ENCODE measurements around the gene LIMS1. TPM values are rescaled to one million over a fixed set of nuclear protein-coding genes. Genes with fewer than 3 reads are reported as not detected.

Gene LIMS1
- total and polyA plus RNA-seq, 9 donors = 32.6 to 56.4 (median 42.9) TPM

DNA sequence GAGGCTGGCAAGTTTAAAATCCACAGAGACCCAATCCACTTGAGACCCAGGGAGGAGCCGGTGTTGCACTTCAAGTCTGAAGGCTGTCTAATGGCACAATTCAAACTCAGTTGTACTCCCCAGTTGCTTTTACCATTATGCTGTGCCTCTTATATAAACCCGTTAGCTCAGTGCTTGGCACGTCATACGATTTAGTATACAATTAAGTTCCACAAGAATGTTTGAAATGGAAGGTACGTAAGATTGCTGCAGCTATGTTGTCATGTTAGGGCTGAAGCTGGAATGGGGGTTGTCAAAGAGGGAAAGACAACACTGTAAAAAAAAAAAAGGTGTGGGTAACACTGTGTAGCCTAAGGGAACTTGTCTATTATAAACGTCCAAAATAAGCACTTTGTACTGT, 30.2 kb downstream of the LIMS1 start:
- H3K9me3 ChIP-seq (replicated peaks; ENCODE audit: control insufficient read depth, low read depth, low read length) = peaks cover 6% of the 10 kb centered on the region
- 78% methylated on average over 3 of the region's 6 CpGs for WGBS (ENCODE audit: insufficient coverage)
- H3K27me3 ChIP-seq (ENCODE audit: control insufficient read depth, insufficient read depth, low read length) = no peaks in the 10 kb centered on the region
- no peaks in the 10 kb centered on the region for H3K36me3 ChIP-seq (ENCODE audit: control insufficient read depth, insufficient read depth, low read length)
- no peak for DNase-seq
- H3K4me3 ChIP-seq (ENCODE audit: low read length) = no peak overlapping the region
- H3K27ac ChIP-seq (ENCODE audit: low read length) = no peak overlapping the region
- H3K4me1 ChIP-seq (ENCODE audit: control insufficient read depth, insufficient read depth, low read length) = peaks cover 7% of the 10 kb centered on the region

DNA sequence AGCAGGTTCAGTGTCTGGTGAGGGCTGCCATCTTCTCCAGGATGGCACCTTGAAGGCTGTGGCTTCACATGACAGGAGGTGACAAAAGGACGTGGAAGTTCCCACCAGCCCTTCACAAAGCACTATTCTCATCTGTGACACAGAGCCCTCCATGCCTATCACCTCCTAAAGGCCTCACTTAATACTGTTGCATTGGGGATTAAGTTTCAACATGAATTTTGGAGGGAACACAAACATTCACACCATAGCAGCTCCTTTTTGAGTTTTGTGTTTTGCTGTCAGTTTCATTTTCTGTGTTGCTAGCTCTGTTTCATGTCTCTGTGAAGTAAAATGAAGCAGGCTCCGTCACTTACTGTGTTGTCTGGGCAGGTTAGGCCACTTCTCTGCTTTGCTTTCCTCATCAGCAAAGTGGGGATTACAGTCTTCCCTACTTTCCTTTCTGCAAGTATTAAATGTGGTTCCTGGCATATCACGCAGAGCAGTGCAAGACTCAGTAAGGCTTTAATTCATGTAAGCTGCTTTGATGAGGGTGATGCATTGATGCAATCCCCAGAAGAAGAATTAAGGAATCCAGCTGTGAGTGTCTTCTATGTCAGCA, 31.6 kb downstream of the LIMS1 start:
- peak overlapping the region; percentile 7 for H3K27ac ChIP-seq (ENCODE audit: low read length)

DNA sequence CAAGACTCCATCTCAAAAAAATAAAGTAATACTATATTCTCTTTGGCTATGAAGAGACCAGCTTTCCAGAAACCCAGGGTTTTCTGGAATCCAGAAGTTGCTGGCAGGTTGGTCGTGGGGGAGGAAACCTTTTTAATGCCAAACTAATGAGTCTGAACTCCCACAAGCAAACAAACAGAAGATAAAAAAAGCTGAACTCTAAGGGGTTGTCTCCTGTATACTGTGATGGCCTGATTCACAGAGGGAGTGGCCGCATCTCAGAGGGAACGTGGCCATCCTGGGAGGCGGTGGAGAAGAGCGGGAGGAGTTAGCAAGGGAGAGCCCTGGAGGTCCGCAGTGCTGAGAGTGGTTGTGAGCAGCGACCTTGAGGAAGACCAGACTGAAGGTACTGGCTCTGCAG, 36.1 kb downstream of the LIMS1 start:
- no peak overlapping the region for H3K27ac ChIP-seq (ENCODE audit: low read length)
- no peak for DNase-seq
- no peaks in the 10 kb centered on the region for H3K9me3 ChIP-seq (replicated peaks; ENCODE audit: control insufficient read depth, low read depth, low read length)
- WGBS (ENCODE audit: insufficient coverage) = 92% methylated on average over 4 of the region's 7 CpGs
- H3K36me3 ChIP-seq (ENCODE audit: control insufficient read depth, insufficient read depth, low read length) = no peaks in the 10 kb centered on the region
- no peak overlapping the region for H3K4me3 ChIP-seq (ENCODE audit: low read length)
- H3K27me3 ChIP-seq (ENCODE audit: control insufficient read depth, insufficient read depth, low read length) = no peaks in the 10 kb centered on the region
- H3K4me1 ChIP-seq (ENCODE audit: control insufficient read depth, insufficient read depth, low read length) = peaks cover 19% of the 10 kb centered on the region

More for the DNA sequence above, 31.6 kb downstream of the LIMS1 start:
- no CpG with 5 or more reads among the region's 3 CpGs for WGBS (ENCODE audit: insufficient coverage)
- Histone ChIP-seq H3K36me3 (ENCODE audit: control insufficient read depth, insufficient read depth, low read length) (no peaks in the 10 kb centered on the region), H3K4me1 (ENCODE audit: control insufficient read depth, insufficient read depth, low read length) (peaks cover 6% of the 10 kb centered on the region), H3K9me3 (replicated peaks; ENCODE audit: control insufficient read depth, low read depth, low read length) (peaks cover 6% of the 10 kb centered on the region), H3K27me3 (ENCODE audit: control insufficient read depth, insufficient read depth, low read length) (no peaks in the 10 kb centered on the region), H3K4me3 (ENCODE audit: low read length) (no peak overlapping the region)
- no peak for DNase-seq

DNA sequence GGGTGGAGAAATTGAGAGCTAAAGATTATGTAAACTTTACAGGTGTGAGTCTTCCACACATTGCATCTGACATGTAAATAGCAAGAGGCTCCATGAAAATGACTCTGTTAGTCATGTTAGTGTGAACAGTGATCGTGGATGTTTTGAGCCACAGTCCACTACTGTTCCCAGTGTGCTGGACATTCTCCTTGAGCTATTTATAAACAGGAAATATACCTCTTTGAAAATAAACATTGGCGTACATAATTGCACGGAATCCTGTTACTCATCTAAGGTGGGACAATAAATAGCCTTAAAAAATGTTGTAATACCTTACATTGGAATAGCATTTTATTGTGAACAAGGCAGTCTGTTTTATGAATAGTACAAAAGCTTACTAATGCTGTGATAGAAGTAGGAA, 37.0 kb downstream of the LIMS1 start:
- no peaks in the 10 kb centered on the region for H3K9me3 ChIP-seq (replicated peaks; ENCODE audit: control insufficient read depth, low read depth, low read length)
- H3K27me3 ChIP-seq (ENCODE audit: control insufficient read depth, insufficient read depth, low read length) = no peaks in the 10 kb centered on the region
- no peak for DNase-seq
- H3K36me3 ChIP-seq (ENCODE audit: control insufficient read depth, insufficient read depth, low read length) = no peaks in the 10 kb centered on the region
- no CpG with 5 or more reads among the region's 3 CpGs for WGBS (ENCODE audit: insufficient coverage)
- H3K4me3 ChIP-seq (ENCODE audit: low read length) = no peak overlapping the region
- no peak overlapping the region for H3K27ac ChIP-seq (ENCODE audit: low read length)
- H3K4me1 ChIP-seq (ENCODE audit: control insufficient read depth, insufficient read depth, low read length) = peaks cover 20% of the 10 kb centered on the region

- H3K27ac ChIP-seq (ENCODE audit: low read length) = no peak overlapping the region
- no peak overlapping the region for H3K4me3 ChIP-seq (ENCODE audit: low read length)
- no peaks in the 10 kb centered on the region for H3K9me3 ChIP-seq (replicated peaks; ENCODE audit: control insufficient read depth, low read depth, low read length)
- H3K4me1 ChIP-seq (ENCODE audit: control insufficient read depth, insufficient read depth, low read length) = peaks cover 21% of the 10 kb centered on the region
- no CpG with 5 or more reads among the region's 3 CpGs for WGBS (ENCODE audit: insufficient coverage)
- H3K27me3 ChIP-seq (ENCODE audit: control insufficient read depth, insufficient read depth, low read length) = no peaks in the 10 kb centered on the region
- peak; percentile 70 for DNase-seq
- H3K36me3 ChIP-seq (ENCODE audit: control insufficient read depth, insufficient read depth, low read length) = no peaks in the 10 kb centered on the region
Measured at GRCh38 chr2:108573061-108573460, 38.8 kb downstream of the LIMS1 start.

GRCh38 chr2:108574332-108574731, 40.1 kb downstream of the LIMS1 start:
- WGBS (ENCODE audit: insufficient coverage) = no CpG with 5 or more reads among the region's 2 CpGs
- H3K27me3 ChIP-seq (ENCODE audit: control insufficient read depth, insufficient read depth, low read length) = no peaks in the 10 kb centered on the region
- no peak for DNase-seq
- peaks cover 21% of the 10 kb centered on the region for H3K4me1 ChIP-seq (ENCODE audit: control insufficient read depth, insufficient read depth, low read length)
- H3K36me3 ChIP-seq (ENCODE audit: control insufficient read depth, insufficient read depth, low read length) = no peaks in the 10 kb centered on the region
- no peak overlapping the region for H3K27ac ChIP-seq (ENCODE audit: low read length)
- no peaks in the 10 kb centered on the region for H3K9me3 ChIP-seq (replicated peaks; ENCODE audit: control insufficient read depth, low read depth, low read length)
- H3K4me3 ChIP-seq (ENCODE audit: low read length) = no peak overlapping the region

GRCh38 chr2:108575132-108575966, 41.1 kb downstream of the LIMS1 start:
- peaks cover 30% of the 10 kb centered on the region for H3K4me1 ChIP-seq (ENCODE audit: control insufficient read depth, insufficient read depth, low read length)

GRCh38 chr2:108577099-108577498, 42.8 kb downstream of the LIMS1 start:
- Histone ChIP-seq H3K27ac (ENCODE audit: low read length) (peak overlapping the region; percentile 23), H3K9me3 (replicated peaks; ENCODE audit: control insufficient read depth, low read depth, low read length) (no peaks in the 10 kb centered on the region), H3K27me3 (ENCODE audit: control insufficient read depth, insufficient read depth, low read length) (no peaks in the 10 kb centered on the region), H3K4me1 (ENCODE audit: control insufficient read depth, insufficient read depth, low read length) (peaks cover 26% of the 10 kb centered on the region), H3K4me3 (ENCODE audit: low read length) (no peak overlapping the region), H3K36me3 (ENCODE audit: control insufficient read depth, insufficient read depth, low read length) (no peaks in the 10 kb centered on the region)
- WGBS (ENCODE audit: insufficient coverage) = 73% methylated on average over 7 of the region's 9 CpGs
- no peak for DNase-seq

More at GRCh38 chr2:108575132-108575966, 41.1 kb downstream of the LIMS1 start:
- peak overlapping the region; percentile 22 for H3K27ac ChIP-seq (ENCODE audit: low read length)
- no peak for DNase-seq
- no peak overlapping the region for H3K4me3 ChIP-seq (ENCODE audit: low read length)
- no peaks in the 10 kb centered on the region for H3K27me3 ChIP-seq (ENCODE audit: control insufficient read depth, insufficient read depth, low read length)
- no peaks in the 10 kb centered on the region for H3K36me3 ChIP-seq (ENCODE audit: control insufficient read depth, insufficient read depth, low read length)
- no peaks in the 10 kb centered on the region for H3K9me3 ChIP-seq (replicated peaks; ENCODE audit: control insufficient read depth, low read depth, low read length)
- 31% methylated on average over 2 of the region's 7 CpGs for WGBS (ENCODE audit: insufficient coverage)

- DNase-seq = peak; percentile 61
- Histone ChIP-seq H3K27me3 (ENCODE audit: control insufficient read depth, insufficient read depth, low read length) (no peaks in the 10 kb centered on the region), H3K27ac (ENCODE audit: low read length) (peak overlapping the region; percentile 16), H3K4me1 (ENCODE audit: control insufficient read depth, insufficient read depth, low read length) (peaks cover 23% of the 10 kb centered on the region), H3K4me3 (ENCODE audit: low read length) (no peak overlapping the region), H3K9me3 (replicated peaks; ENCODE audit: control insufficient read depth, low read depth, low read length) (no peaks in the 10 kb centered on the region), H3K36me3 (ENCODE audit: control insufficient read depth, insufficient read depth, low read length) (no peaks in the 10 kb centered on the region)
- WGBS (ENCODE audit: insufficient coverage) = 39% methylated on average over 4 of the region's 6 CpGs
Measured at GRCh38 chr2:108579623-108580022, 45.4 kb downstream of the LIMS1 start.

DNA sequence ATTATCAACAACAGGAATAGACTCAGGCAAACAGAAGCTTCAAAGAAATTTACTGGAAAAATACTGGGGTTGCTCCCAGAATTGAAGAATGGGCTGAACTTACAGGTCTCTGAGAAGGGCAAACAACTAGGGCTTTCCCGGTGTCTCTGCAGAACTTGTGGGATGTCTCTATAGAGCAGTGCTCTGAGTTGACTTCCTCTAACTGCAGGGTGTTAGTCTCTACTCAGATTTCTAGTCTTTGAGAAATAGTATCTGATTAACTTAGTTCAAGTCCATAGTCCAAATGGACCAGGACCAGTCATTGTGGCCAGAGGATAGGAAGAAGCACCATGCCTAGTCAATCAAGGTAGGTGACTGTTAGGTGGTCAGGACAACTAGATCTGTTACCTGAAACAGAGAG, 45.8 kb downstream of the LIMS1 start:
- Histone ChIP-seq H3K4me3 (ENCODE audit: low read length) (no peak overlapping the region), H3K27me3 (ENCODE audit: control insufficient read depth, insufficient read depth, low read length) (no peaks in the 10 kb centered on the region), H3K9me3 (replicated peaks; ENCODE audit: control insufficient read depth, low read depth, low read length) (no peaks in the 10 kb centered on the region), H3K36me3 (ENCODE audit: control insufficient read depth, insufficient read depth, low read length) (no peaks in the 10 kb centered on the region), H3K4me1 (ENCODE audit: control insufficient read depth, insufficient read depth, low read length) (peaks cover 23% of the 10 kb centered on the region), H3K27ac (ENCODE audit: low read length) (peak overlapping the region; percentile 21)
- DNase-seq = no peak
- 60% methylated on average over 1 of the region's 1 CpG for WGBS (ENCODE audit: insufficient coverage)

All from muscle of leg (tissue), 11 donors.